DOHH2 (cell line): ENCODE measurements around the gene BMPER.

Source experiments
- EZH2phosphoT487 ChIP-seq: fragments of 200-600 bp; sonication (generic); IDR thresholded peaks from 2 replicates; pipeline ENCODE4 v1.6.1; 2017; ENCODE audit warnings: borderline replicate concordance, mild to moderate bottlenecking, antibody characterized with exemption, low read length, moderate library complexity, mixed read lengths
- TF ChIP-seq, protein P1 (sequence below): fragments of 200-600 bp; sonication (generic); IDR thresholded peaks from one replicate; pipeline ENCODE4 v1.5.1; 2014; ENCODE audit warnings: antibody characterized with exemption, mild to moderate bottlenecking, low read depth, low read length; ENCODE audit not compliant: poor library complexity, severe bottlenecking

DNA sequence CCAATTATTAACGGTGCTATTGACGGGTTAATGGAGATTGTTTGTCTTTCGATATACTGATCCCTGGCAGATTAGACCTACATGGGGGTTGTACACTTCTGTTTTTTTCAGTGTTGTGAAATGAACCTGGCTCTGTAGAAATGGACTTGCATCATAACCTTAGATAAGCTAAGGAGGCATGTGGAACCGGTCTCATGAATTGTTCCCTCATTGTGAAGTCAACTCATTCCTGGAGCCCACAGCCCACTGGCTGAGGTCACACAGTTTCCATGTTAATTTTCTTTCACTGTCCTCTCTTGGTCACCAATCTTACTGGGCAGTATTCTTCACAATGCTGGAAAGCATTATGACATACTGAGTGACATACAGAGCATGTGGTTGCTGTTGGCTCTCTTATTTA, 202.8 kb downstream of the BMPER start:
- TF ChIP-seq, protein P1, sequence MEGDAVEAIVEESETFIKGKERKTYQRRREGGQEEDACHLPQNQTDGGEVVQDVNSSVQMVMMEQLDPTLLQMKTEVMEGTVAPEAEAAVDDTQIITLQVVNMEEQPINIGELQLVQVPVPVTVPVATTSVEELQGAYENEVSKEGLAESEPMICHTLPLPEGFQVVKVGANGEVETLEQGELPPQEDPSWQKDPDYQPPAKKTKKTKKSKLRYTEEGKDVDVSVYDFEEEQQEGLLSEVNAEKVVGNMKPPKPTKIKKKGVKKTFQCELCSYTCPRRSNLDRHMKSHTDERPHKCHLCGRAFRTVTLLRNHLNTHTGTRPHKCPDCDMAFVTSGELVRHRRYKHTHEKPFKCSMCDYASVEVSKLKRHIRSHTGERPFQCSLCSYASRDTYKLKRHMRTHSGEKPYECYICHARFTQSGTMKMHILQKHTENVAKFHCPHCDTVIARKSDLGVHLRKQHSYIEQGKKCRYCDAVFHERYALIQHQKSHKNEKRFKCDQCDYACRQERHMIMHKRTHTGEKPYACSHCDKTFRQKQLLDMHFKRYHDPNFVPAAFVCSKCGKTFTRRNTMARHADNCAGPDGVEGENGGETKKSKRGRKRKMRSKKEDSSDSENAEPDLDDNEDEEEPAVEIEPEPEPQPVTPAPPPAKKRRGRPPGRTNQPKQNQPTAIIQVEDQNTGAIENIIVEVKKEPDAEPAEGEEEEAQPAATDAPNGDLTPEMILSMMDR = no peak
- no peak for TF ChIP-seq EZH2phosphoT487
